CD4-positive, CD25-positive, alpha-beta regulatory T cell (primary cell): ENCODE results near the gene TRIO. TPM values are rescaled to one million over a fixed set of nuclear protein-coding genes. Genes with fewer than 3 reads are reported as not detected.

Experiments
- ATAC-seq, 2 donors: fragments of 150-1000 bp; cut with Tn5 transposase; one replicate each; pipeline ENCODE4 v1.10.0; 2021; ENCODE audit warnings: low read depth in 2 of 2, moderate number of reproducible peaks in 2 of 2, moderate library complexity in 1 of 2
- DNase-seq, 3 donors: peaks; one replicate each; pipeline versions ENCODE4 v3.0.0 to v3.0.0-alpha.2; 2012 to 2022; ENCODE audit warnings: mixed read lengths in 1 of 3
- H3K27ac ChIP-seq: one replicate; pipeline ENCODE4 v1.7.0; 2013; ENCODE audit warnings: mild to moderate bottlenecking, low read length; ENCODE audit not compliant: insufficient read depth, poor library complexity, severe bottlenecking
- H3K27me3 ChIP-seq: one replicate; pipeline ENCODE4 v1.7.0; 2013; ENCODE audit warnings: low read length; ENCODE audit not compliant: control insufficient read depth, insufficient read depth
- H3K36me3 ChIP-seq: one replicate; pipeline ENCODE4 v1.7.0; 2013; ENCODE audit warnings: mild to moderate bottlenecking, low read length, moderate library complexity; ENCODE audit not compliant: control insufficient read depth, insufficient read depth
- H3K4me1 ChIP-seq: 2 replicates; pipeline ENCODE4 v1.7.0; 2013; ENCODE audit warnings: mild to moderate bottlenecking, low read length; ENCODE audit not compliant: insufficient read depth, control insufficient read depth, poor library complexity, severe bottlenecking
- H3K4me3 ChIP-seq: one replicate; pipeline ENCODE4 v1.7.0; 2013; ENCODE audit warnings: low read depth, mild to moderate bottlenecking, low read length, moderate library complexity
- H3K9me3 ChIP-seq, 2 experiments: 1 replicate in 1 of 2; 2 replicates in 1 of 2; pipeline ENCODE4 v1.7.0; 2013; ENCODE audit warnings: low read length in 2 of 2, mild to moderate bottlenecking in 1 of 2, moderate library complexity in 1 of 2; ENCODE audit not compliant: control insufficient read depth in 2 of 2
- H3K27ac Mint-ChIP-seq, 3 donors: one replicate each; pipeline ENCODE4 v1.8.0; 2020 to 2022; ENCODE audit warnings: mild to moderate bottlenecking in 3 of 3, mixed read lengths in 3 of 3, moderate library complexity in 2 of 3
- H3K27me3 Mint-ChIP-seq: one replicate; pipeline ENCODE4 v1.8.0; 2022; ENCODE audit warnings: mild to moderate bottlenecking, mixed read lengths
- H3K36me3 Mint-ChIP-seq: one replicate; pipeline ENCODE4 v1.8.0; 2020; ENCODE audit warnings: mixed read lengths
- H3K4me1 Mint-ChIP-seq, 4 donors: one replicate each; pipeline ENCODE4 v1.8.0; 2020 to 2022; ENCODE audit warnings: mixed read lengths in 4 of 4, mild to moderate bottlenecking in 1 of 4
- H3K4me3 Mint-ChIP-seq, 4 donors: one replicate each; pipeline ENCODE4 v1.8.0; 2020 to 2022; ENCODE audit warnings: mild to moderate bottlenecking in 4 of 4, mixed read lengths in 4 of 4, moderate library complexity in 3 of 4
- H3K9me3 Mint-ChIP-seq, 7 donors: one replicate each; pipeline ENCODE4 v1.8.0; 2020 to 2022; ENCODE audit warnings: mixed read lengths in 7 of 7, mild to moderate bottlenecking in 3 of 7, moderate library complexity in 2 of 7
- polyA plus RNA-seq, 4 donors: library from polyadenylated mRNA; unstranded; fragments of 300-500 nt; fragmentation: Illumina TruSeq; gene quantifications; one replicate each; pipeline ENCODE4 v1.2.3, GENCODE V29; 2021
- total RNA-seq: library from RNA; stranded (reverse); gene quantifications from one replicate; pipeline ENCODE4 v1.2.3, GENCODE V29; 2022

The TRIO gene
- total and polyA plus RNA-seq, 5 donors from 2014 or later = 1.2 to 7.6 (median 1.8) TPM

DNA sequence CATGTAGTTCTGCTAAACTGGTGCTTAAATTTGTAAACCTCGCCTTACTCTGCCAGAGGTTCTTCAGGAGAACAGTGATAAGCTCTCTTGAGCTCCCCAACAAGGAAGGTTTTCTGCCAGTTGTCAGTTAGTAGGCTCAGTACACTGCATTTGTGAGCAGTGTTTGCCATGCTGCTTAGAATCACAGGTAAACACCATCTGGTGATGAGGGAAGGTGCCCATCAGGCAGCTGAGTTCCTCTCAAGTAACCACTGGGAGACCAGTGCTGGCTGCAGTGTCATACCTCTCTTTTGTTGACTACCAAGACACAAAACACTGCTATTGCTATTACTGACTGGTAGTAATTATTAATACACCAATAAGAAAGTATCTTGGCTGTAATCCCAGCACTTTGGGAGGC, 252.3 kb downstream of the TRIO start:
- no peak overlapping the region for H3K4me3 Mint-ChIP-seq
- Histone ChIP-seq H3K4me3 (no peak overlapping the region), H3K36me3 (no peaks in the 10 kb centered on the region), H3K9me3 (no peaks in the 10 kb centered on the region), H3K4me1 (no peaks in the 10 kb centered on the region), H3K27me3 (no peaks in the 10 kb centered on the region), H3K27ac (no peak overlapping the region)
- H3K9me3 Mint-ChIP-seq = no peaks in the 10 kb centered on the region
- DNase-seq (no peak), ATAC-seq (no peak)
- H3K36me3 Mint-ChIP-seq = no peaks in the 10 kb centered on the region
- peaks cover 4% of the 10 kb centered on the region for H3K27me3 Mint-ChIP-seq
- peaks cover 0 to 10% (median 7%) of the 10 kb centered on the region in 4 donors for H3K4me1 Mint-ChIP-seq
- no peak overlapping the region for H3K27ac Mint-ChIP-seq

DNA sequence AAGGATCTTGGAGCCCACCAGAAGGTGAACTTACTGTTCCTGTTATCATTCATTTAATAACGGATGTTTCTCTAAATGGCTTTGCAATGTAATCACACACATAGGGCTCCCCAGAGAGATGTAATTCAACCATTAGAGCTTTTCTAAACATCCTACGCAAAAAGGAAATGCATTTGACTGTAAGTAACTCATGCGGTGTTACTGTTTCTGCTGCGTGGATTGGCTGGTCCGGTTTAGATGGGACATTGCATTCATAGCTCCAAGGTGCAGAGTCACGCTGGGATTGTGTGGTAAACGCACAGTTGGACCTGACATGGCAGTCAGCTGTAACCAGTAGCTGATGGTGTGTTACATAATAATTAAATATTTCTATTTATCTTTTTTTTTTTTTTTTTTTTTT, 252.9 kb downstream of the TRIO start:
- Histone ChIP-seq H3K4me3 (no peak overlapping the region), H3K27ac (no peak overlapping the region), H3K9me3 (no peaks in the 10 kb centered on the region), H3K36me3 (no peaks in the 10 kb centered on the region), H3K4me1 (no peaks in the 10 kb centered on the region), H3K27me3 (no peaks in the 10 kb centered on the region)
- ATAC-seq = no peak
- DNase-seq = no peak
- Mint-ChIP-seq H3K36me3 (no peaks in the 10 kb centered on the region), H3K4me3 (no peak overlapping the region), H3K4me1 (peaks cover 1 to 15% (median 11%) of the 10 kb centered on the region in 4 donors), H3K27me3 (peaks cover 4% of the 10 kb centered on the region), H3K27ac (no peak overlapping the region), H3K9me3 (no peaks in the 10 kb centered on the region)

GRCh38 chr5:14396737-14397136, 253.6 kb downstream of the TRIO start:
- no peaks in the 10 kb centered on the region for H3K4me1 ChIP-seq
- no peaks in the 10 kb centered on the region for H3K9me3 ChIP-seq
- peaks cover 0 to 1% (median 0%) of the 10 kb centered on the region in 7 donors for H3K9me3 Mint-ChIP-seq
- no peak overlapping the region for H3K4me3 Mint-ChIP-seq
- peaks cover 4 to 22% (median 15%) of the 10 kb centered on the region in 4 donors for H3K4me1 Mint-ChIP-seq
- H3K27me3 ChIP-seq = no peaks in the 10 kb centered on the region
- DNase-seq (no peak), ATAC-seq (no peak)
- peaks cover 4% of the 10 kb centered on the region for H3K27me3 Mint-ChIP-seq
- no peak overlapping the region for H3K27ac Mint-ChIP-seq
- H3K36me3 ChIP-seq = no peaks in the 10 kb centered on the region
- H3K27ac ChIP-seq = no peak overlapping the region
- no peak overlapping the region for H3K4me3 ChIP-seq
- H3K36me3 Mint-ChIP-seq = no peaks in the 10 kb centered on the region

- H3K4me1 ChIP-seq = no peaks in the 10 kb centered on the region
- Mint-ChIP-seq H3K36me3 (peaks cover 3% of the 10 kb centered on the region), H3K27ac (no peak overlapping the region), H3K27me3 (peaks cover 4% of the 10 kb centered on the region), H3K9me3 (peaks cover 0 to 5% (median 0%) of the 10 kb centered on the region in 7 donors), H3K4me3 (no peak overlapping the region), H3K4me1 (peaks cover 4 to 29% (median 19%) of the 10 kb centered on the region in 4 donors)
- H3K27me3 ChIP-seq = no peaks in the 10 kb centered on the region
- H3K27ac ChIP-seq = no peak overlapping the region
- H3K4me3 ChIP-seq = no peak overlapping the region
- H3K36me3 ChIP-seq = no peaks in the 10 kb centered on the region
- no peak for DNase-seq
- no peaks in the 10 kb centered on the region for H3K9me3 ChIP-seq
- no peak for ATAC-seq
These were observed 254.6 kb downstream of the TRIO start for GRCh38 chr5:14397717-14398116.

DNA sequence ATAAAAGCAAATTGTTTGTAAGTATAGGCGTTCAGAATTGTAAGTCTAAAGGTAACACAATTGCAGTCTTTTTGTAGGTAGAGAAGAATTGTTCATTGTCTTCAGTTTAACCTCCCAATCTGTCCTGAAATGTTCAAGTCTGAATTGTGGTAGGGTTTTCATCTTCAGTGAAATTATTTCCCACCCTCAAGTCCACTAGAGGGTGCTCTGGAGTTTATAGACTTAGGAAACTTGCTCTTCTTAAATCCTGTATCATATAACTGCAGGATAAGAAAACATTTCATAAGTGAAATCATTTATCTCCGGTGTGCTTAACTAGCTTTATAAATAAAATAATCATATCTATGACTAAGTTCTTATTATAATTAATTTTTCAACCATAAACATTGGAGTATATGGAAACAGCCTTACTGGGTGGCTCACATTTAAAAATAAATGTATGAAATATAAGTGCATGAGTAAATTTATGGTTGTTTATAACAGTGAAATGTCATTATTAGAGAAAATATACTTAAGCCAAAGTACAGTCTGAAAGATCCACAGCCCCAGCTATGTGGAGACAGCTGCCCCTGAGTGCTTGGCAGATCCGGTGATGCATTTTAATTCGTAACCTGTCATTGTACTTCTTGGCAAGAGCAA, 256.0 kb downstream of the TRIO start:
- H3K27ac ChIP-seq = no peak overlapping the region
- no peaks in the 10 kb centered on the region for H3K4me1 ChIP-seq
- ATAC-seq (peak; percentile 53 to 55), DNase-seq (peak in 2 of 3 donors; percentile 57 to 81)
- Mint-ChIP-seq H3K36me3 (peaks cover 4% of the 10 kb centered on the region), H3K4me1 (peaks cover 4 to 34% (median 21%) of the 10 kb centered on the region in 4 donors), H3K27me3 (no peaks in the 10 kb centered on the region), H3K27ac (no peak overlapping the region), H3K4me3 (no peak overlapping the region), H3K9me3 (peaks cover 0 to 6% (median 1%) of the 10 kb centered on the region in 7 donors)
- no peaks in the 10 kb centered on the region for H3K27me3 ChIP-seq
- H3K36me3 ChIP-seq = no peaks in the 10 kb centered on the region
- no peaks in the 10 kb centered on the region for H3K9me3 ChIP-seq
- no peak overlapping the region for H3K4me3 ChIP-seq

- H3K27me3 Mint-ChIP-seq = no peaks in the 10 kb centered on the region
- H3K9me3 Mint-ChIP-seq = peaks cover 0 to 6% (median 1%) of the 10 kb centered on the region in 7 donors
- Histone ChIP-seq H3K9me3 (no peaks in the 10 kb centered on the region), H3K27ac (no peak overlapping the region), H3K4me1 (no peaks in the 10 kb centered on the region), H3K27me3 (no peaks in the 10 kb centered on the region), H3K4me3 (no peak overlapping the region), H3K36me3 (no peaks in the 10 kb centered on the region)
- H3K4me3 Mint-ChIP-seq = no peak overlapping the region
- no peak overlapping the region for H3K27ac Mint-ChIP-seq
- ATAC-seq (no peak), DNase-seq (no peak)
- peaks cover 4% of the 10 kb centered on the region for H3K36me3 Mint-ChIP-seq
- peaks cover 4 to 37% (median 26%) of the 10 kb centered on the region in 4 donors for H3K4me1 Mint-ChIP-seq
These were observed 256.9 kb downstream of the TRIO start for GRCh38 chr5:14400085-14400484.

GRCh38 chr5:14400611-14401010, 257.5 kb downstream of the TRIO start:
- H3K36me3 ChIP-seq = no peaks in the 10 kb centered on the region
- H3K27ac ChIP-seq = no peak overlapping the region
- DNase-seq (no peak), ATAC-seq (no peak)
- no peaks in the 10 kb centered on the region for H3K27me3 ChIP-seq
- H3K9me3 ChIP-seq = no peaks in the 10 kb centered on the region
- Mint-ChIP-seq H3K27ac (no peak overlapping the region), H3K9me3 (peaks cover 0 to 6% (median 1%) of the 10 kb centered on the region in 7 donors), H3K4me1 (peaks cover 4 to 37% (median 26%) of the 10 kb centered on the region in 4 donors), H3K36me3 (peaks cover 4% of the 10 kb centered on the region), H3K4me3 (no peak overlapping the region), H3K27me3 (no peaks in the 10 kb centered on the region)
- H3K4me3 ChIP-seq = no peak overlapping the region
- no peaks in the 10 kb centered on the region for H3K4me1 ChIP-seq

DNA sequence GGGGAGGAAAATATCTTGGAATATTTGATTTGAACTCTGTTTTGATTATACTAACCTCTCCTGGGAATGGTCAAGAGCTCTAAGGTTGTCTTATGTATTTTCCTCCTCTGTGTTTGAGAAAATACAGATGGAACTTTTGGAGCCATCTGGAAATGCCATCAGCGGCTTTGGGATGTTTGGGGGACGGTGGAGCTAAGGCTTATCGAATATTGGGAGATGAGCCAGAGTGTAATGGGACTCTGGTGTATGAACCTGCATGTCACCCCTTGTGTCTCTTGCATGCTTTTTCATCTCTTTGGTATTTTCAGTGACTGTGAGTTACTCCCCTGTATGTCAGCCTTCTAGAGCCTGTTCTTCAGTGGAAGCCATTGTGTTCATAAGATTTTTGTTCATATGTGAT, 258.5 kb downstream of the TRIO start:
- Histone ChIP-seq H3K27ac (no peak overlapping the region), H3K36me3 (no peaks in the 10 kb centered on the region), H3K9me3 (no peaks in the 10 kb centered on the region), H3K4me1 (no peaks in the 10 kb centered on the region), H3K27me3 (no peaks in the 10 kb centered on the region), H3K4me3 (no peak overlapping the region)
- peaks cover 4% of the 10 kb centered on the region for H3K36me3 Mint-ChIP-seq
- no peak for DNase-seq
- ATAC-seq = no peak
- H3K27me3 Mint-ChIP-seq = no peaks in the 10 kb centered on the region
- peaks cover 0 to 6% (median 1%) of the 10 kb centered on the region in 7 donors for H3K9me3 Mint-ChIP-seq
- H3K4me1 Mint-ChIP-seq = peaks cover 4 to 37% (median 26%) of the 10 kb centered on the region in 4 donors
- H3K27ac Mint-ChIP-seq = peak overlapping the region in 2 of 3 donors; percentile 8 to 32
- H3K4me3 Mint-ChIP-seq = no peak overlapping the region
